Measurements from ENCODE around the gene TERT.

GRCh38 chr5:1294835-1295649 lies at the start of gene TERT:
- TF ChIP-seq USF2 (IDR thresholded peaks at IDR 0.05; ENCODE audit: low read depth, low read length) (no peak), CTCF (conservative IDR thresholded peaks at IDR 0.05; ENCODE audit: low read depth, low read length) (no peak)
